LNCAP (cell line): ENCODE measurements around the gene KIF26A.

ENCODE experiments used
- TF ChIP-seq, protein P1 (sequence below): fragments of 450-650 bp; IDR thresholded peaks from 2 replicates; pipeline ENCODE4 v1.5.1; 2017; ENCODE audit warnings: mild to moderate bottlenecking

The KIF26A gene

DNA sequence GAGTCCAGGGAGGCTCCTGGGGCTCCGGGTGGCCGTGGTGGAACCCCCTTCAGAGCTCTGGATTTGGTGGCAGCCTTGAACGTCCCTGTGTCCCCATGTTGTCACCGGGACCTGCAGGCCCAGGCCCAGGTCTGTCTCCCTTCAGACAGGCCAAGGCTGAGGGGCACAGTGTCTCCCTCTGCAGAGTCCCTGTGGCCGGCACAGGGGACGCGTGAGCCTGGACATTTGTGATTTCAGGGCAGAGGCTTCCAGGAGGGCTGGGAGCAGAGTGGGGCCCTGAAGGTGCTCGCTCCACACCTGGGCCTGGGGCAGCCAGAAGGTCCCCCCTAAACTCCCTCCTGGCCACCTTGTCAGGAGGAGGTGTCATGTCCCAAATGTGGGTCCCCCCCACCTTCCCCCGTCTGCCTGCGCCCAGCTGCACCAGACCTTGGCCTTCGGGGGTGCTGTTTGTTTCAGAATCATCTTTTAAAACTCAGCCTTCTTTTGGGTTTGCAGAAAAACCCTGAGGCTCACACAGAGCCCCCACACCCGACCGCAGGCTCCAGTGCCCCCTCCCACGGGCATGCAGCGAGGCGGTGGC lies 47.6 kb downstream of the KIF26A start:
- TF ChIP-seq, protein P1, sequence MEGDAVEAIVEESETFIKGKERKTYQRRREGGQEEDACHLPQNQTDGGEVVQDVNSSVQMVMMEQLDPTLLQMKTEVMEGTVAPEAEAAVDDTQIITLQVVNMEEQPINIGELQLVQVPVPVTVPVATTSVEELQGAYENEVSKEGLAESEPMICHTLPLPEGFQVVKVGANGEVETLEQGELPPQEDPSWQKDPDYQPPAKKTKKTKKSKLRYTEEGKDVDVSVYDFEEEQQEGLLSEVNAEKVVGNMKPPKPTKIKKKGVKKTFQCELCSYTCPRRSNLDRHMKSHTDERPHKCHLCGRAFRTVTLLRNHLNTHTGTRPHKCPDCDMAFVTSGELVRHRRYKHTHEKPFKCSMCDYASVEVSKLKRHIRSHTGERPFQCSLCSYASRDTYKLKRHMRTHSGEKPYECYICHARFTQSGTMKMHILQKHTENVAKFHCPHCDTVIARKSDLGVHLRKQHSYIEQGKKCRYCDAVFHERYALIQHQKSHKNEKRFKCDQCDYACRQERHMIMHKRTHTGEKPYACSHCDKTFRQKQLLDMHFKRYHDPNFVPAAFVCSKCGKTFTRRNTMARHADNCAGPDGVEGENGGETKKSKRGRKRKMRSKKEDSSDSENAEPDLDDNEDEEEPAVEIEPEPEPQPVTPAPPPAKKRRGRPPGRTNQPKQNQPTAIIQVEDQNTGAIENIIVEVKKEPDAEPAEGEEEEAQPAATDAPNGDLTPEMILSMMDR = no peak

DNA sequence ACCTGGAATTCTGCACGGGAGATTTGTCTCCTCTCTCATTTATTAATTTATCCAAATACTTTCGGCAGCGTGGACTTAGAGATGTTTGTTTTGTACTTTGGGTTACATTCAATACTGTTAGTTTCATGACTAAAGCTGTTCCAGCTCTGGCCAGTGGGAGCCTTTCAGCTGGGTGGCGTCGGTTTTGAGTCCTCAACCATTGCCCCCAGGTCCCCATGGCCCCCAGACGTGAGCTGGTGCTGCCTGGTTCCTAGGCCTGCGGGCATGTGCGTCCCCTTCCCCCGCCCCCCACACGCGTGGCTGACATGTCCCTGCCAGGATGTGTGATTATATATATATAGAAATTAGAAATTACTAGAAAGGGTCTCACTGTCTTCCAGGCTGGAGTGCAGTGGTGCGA lies 48.2 kb downstream of the KIF26A start:
- TF ChIP-seq, protein P1 = no peak

DNA sequence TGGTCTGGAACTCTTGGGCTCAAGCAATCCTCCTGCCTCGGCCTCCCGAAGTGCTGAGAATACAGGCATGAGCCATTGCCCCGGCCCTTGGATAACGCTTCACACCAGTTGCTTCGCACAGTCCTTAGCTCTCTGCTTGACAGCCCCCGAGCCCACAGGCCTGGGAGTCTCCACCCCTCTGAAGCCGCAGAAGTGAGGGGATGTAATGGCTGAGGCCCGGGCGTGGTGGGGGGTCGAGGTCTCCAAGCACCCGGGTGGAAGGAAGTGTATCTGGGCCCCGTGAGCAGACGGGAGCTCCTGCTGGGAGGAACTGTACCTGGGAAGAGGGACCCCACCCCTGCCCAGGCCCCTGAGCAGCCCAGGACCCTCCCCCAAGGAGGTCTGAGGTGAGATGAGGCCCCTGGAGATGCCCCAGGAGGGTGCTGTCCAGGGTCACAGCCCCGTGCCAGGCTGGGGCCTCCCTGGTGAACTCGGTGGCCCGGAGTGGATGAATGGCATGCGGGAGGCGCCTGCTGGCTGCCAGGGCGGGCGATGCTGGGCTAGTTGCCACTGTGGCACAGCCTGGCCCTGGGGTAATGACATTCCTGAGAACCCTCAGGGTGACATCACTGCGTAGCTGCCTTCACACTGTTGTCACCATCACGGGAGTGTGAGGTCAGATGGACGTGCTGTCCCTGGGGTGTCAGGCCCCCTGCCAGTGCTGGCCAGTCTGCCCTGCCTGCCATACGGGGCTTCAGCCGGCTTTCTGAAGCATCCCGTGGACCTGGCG lies 48.9 kb downstream of the KIF26A start:
- TF ChIP-seq, protein P1 = no peak

DNA sequence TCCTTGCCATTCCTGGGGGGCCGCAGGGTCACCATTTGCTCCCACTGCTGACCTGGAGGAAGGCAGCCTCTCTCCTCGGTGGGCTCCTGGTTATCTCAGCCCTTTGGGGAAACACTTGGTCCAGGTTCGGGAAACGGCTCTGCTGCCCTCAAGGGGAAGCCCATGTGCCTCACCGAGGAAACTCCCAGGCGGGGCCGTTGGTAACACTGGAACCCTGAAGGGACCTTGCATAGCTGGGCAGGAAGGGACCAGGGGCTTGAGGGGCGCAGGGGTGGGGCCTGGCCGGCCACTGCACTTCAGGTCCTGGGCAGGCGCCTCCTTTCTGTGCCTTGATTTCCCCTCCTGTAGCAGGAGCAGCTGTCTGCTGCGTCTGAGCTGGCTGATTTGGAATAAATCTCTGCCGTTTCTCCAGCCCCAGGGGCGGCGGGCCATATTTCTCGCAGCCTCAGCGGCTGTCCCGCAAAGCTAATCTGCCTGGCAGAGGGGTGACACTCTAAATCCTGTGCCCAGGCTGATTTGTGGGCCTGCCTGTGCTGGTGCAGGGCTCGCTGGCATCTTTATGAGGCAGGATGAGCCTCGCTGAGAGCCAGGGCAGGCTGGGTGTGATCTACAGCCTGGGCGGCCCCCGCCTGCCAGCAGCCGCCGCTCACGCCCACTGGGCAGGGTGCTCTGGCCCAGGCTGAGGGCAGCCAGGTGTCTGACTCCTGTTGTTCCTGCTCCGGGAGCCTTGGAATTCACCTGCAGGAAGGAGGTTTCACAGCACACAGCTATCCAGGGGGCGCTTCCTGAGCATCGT lies 49.7 kb downstream of the KIF26A start:
- TF ChIP-seq, protein P1 = no peak

DNA sequence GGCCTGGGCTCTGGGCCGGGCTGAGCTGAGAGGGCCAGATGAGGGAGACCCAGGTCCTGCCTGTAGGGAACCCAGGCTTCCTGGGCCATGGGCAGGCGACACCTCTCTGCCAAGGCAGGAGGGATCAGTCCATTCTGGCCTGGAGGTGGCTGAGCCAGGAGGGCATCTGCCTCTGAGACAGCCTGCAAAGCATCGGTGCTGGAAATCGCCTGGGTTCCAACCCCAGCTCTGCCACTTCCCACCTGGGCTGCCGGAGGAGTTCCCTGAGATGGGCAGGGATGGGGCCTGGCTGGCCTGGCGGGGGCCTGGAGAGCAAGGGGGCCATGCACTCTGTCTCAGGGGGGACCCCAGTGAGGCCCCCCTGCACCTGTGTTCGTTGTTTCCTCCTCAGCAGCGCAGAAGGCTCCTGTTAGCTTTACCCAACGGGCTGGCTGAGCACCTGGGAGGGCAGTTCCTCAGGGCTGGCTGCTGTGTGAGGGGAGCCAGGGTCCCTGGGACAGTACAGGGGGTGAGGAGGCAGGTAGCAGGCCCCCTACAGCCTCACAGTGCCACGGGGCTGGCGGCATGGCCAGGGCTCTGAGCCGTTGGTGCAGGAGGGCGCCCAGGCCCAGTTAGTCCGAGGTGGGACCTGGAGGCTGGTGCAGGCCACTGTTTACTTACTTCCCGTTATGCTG lies 50.5 kb downstream of the KIF26A start:
- TF ChIP-seq, protein P1 = no peak

DNA sequence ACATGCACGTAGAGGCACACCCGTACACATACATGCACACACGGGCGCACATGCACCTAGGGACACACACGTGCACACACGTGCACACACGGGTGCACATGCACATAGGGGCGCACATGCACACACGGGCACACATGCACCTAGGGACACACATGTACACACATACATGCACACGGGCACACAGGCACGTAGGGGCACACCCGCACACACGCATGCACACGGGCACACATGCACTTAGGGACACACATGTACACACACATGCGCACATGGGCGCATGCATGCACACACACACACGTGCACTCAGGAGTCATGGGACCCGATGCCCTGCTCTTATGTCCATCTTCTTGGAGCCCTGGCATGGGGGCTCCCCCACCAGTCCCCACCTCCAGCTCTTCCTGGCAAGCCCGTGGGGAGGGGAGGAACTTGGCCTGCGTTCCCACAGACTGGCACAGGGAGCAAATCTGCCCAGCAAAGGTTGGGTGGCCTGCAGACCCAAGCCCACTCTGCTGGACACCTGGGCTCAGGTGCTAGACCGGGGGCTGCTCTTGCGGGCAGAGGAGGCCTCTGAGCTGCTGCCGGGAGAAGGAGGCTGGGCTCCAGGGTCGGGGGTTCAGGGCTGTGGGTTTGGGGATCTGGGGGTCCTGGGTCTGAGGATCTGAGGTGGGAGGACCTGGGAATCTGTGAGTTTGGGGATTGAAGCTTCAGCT lies 51.4 kb downstream of the KIF26A start:
- TF ChIP-seq, protein P1 = no peak
